Upper lobe of left lung (tissue), 6 donors: ENCODE measurements around the gene CD1E. TPM values are rescaled to one million over a fixed set of nuclear protein-coding genes. Genes with fewer than 3 reads are reported as not detected.
"Not testable (repeated sequence)": the region's sequence is repeated elsewhere in the genome, so short reads cannot be mapped to it uniquely, and the experiment has no call there.

Source experiments
- ATAC-seq, 2 donors: fragments of 200-7000 bp; cut with Tn5 transposase; one replicate each; pipeline ENCODE4 v1.9.1; 2022; ENCODE audit warnings: mild to moderate bottlenecking in 2 of 2, moderate library complexity in 2 of 2; ENCODE audit not compliant: low FRiP score in 2 of 2
- DNase-seq, 2 donors: peaks; one replicate each; pipeline ENCODE4 v3.0.0-alpha.2; 2019 to 2020
- H3K27ac ChIP-seq, 4 donors: fragments of 200-600 bp; sonication (generic); one replicate each; pipeline ENCODE4 v1.5.1; 2016 to 2019
- H3K27me3 ChIP-seq, 4 donors: fragments of 200-600 bp; sonication (generic); one replicate each; pipeline ENCODE4 v1.5.1; 2017 to 2019
- H3K36me3 ChIP-seq, 4 donors: fragments of 200-600 bp; sonication (generic); one replicate each; pipeline ENCODE4 v1.5.1; 2016 to 2019
- H3K4me1 ChIP-seq, 4 donors: fragments of 200-600 bp; sonication (generic); one replicate each; pipeline ENCODE4 v1.5.1; 2018 to 2019
- H3K4me3 ChIP-seq, 4 donors: fragments of 200-600 bp; sonication (generic); one replicate each; pipeline ENCODE4 v1.5.1; 2017 to 2019; ENCODE audit warnings: mild to moderate bottlenecking in 2 of 4, moderate library complexity in 1 of 4
- H3K9me3 ChIP-seq, 4 donors: fragments of 200-600 bp; sonication (generic); one replicate each; pipeline ENCODE4 v1.5.1; 2018 to 2019
- CTCF ChIP-seq, 6 experiments: fragments of 450-650 bp in 4 of 6; fragments of 200-600 bp in 2 of 6; sonication (generic) in 2 of 6; IDR thresholded peaks; one replicate each; pipeline ENCODE4 v1.5.1; 2016 to 2019; ENCODE audit warnings: antibody characterized with exemption in 6 of 6
- EP300 ChIP-seq, 4 donors: sonication (generic); formaldehyde crosslinking; IDR thresholded peaks; one replicate each; pipeline ENCODE4 v1.5.1; 2017; ENCODE audit warnings: antibody characterized with exemption in 4 of 4, control low read depth in 2 of 4
- POLR2A ChIP-seq, 4 donors: fragments of 450-650 bp; IDR thresholded peaks; one replicate each; pipeline ENCODE4 v1.5.1; 2016 to 2017; ENCODE audit warnings: antibody characterized with exemption in 4 of 4, mild to moderate bottlenecking in 2 of 4
- POLR2AphosphoS5 ChIP-seq, 2 donors: sonication (generic); formaldehyde crosslinking; IDR thresholded peaks; one replicate each; pipeline ENCODE4 v1.5.1; 2017; ENCODE audit warnings: antibody characterized with exemption in 2 of 2
- WGBS, 2 donors: methylation state at CpG; one replicate each; pipeline ENCODE4 v1.1.5; 2017 to 2018; 5-methylcytosine and 5-hydroxymethylcytosine counted together
- total RNA-seq, 6 donors: library from RNA; depleted of rRNA in 4 of 6; stranded (reverse); fragments of >200 nt in 4 of 6; gene quantifications; one replicate each; pipeline versions ENCODE4 v1.1.0 to v1.2.1, GENCODE V29; 2016 to 2021
- donor health status: DM: no; HTN: no; CAD: no; lungs with moderate emphysema.
- donor health status: DM: no; HTN: yes; CAD: no; lungs with severe emphysema.

Gene CD1E
- total RNA-seq, 6 donors from 2014 or later: 2.1 to 4.0 TPM; not detected in 4

DNA sequence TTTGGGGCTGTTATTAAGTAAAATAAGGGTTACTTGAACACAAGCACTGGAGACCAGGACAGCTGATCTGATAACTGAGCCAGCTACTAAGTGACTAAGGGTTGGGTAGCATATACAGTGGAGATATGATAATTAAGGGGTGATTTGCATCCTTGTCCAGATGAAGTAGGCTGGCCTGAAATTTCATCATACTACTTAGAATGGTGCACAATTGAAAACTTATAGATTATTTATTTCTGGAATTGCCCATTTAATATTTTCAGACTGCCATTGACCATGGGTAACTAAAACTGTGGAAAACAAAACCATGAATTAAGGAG lies 18.5 kb upstream of the CD1E start:
- no peak for TF ChIP-seq EP300 (IDR thresholded peaks at IDR 0.05)
- no peak for TF ChIP-seq POLR2AphosphoS5 (IDR thresholded peaks at IDR 0.05)
- no peak for TF ChIP-seq CTCF (IDR thresholded peaks at IDR 0.05)
- no peak for TF ChIP-seq POLR2A (IDR thresholded peaks at IDR 0.05)
- DNase-seq (no peak), ATAC-seq (no peak)
- Histone ChIP-seq H3K27ac (no peak overlapping the region), H3K27me3 (no peaks in the 10 kb centered on the region), H3K4me1 (no peaks in the 10 kb centered on the region), H3K9me3 (no peaks in the 10 kb centered on the region), H3K36me3 (no peaks in the 10 kb centered on the region), H3K4me3 (no peak overlapping the region)

DNA sequence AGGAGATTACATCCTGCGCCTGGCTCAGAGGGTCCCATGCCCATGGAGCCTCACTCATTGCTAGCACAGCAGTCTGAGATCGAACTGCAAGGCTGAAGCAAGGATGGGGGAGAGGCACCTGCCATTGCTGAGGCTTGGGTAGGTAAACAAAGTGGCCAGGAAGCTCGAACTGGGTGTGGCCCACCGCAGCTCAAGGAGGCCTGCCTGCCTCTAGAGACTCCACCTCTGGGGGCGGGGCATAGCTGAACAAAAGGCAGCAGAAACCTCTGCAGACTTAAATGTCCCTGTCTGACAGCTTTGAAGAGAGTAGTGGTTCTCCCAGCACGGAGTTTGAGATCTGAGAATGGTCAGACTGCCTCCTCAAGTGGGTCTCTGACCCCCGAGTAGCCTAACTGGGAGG lies 17.3 kb upstream of the CD1E start:
- not testable (repeated sequence) for ATAC-seq, H3K4me3 ChIP-seq
- WGBS, 2 donors: 65 to 70% methylated on average over 7 of the region's 7 CpGs

DNA sequence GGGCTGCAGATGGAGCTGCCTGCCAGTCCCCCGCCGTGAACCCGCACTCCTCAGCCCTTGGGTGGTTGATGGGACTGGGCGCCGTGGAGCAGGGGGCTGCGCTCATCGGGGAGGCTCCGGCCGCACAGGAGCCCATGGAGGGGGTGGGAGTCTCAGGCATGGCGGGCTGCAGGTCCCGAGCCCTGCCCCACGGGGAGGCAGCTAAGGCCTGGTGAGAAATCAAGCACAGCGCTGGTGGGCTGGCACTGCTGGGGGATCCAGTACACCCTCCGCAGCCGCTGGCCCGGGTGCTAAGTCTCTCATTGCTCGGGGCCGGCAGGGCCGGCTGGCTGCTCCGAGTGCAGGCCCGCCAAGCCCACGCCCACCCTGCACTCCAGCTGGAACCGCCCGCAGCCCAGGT lies 4.7 kb upstream of the CD1E start:
- not testable (repeated sequence) for ATAC-seq, H3K4me3 ChIP-seq, H3K27me3 ChIP-seq, H3K36me3 ChIP-seq, H3K9me3 ChIP-seq, H3K27ac ChIP-seq, H3K4me1 ChIP-seq
- WGBS, 2 donors: 97% methylated on average over 18 of the region's 24 CpGs; no CpG with 5 or more reads in 1 of the 2 donors
- peak in 1 of 2 donors; percentile 74 for DNase-seq

More for the DNA sequence above, 17.3 kb upstream of the CD1E start:
- peak in 1 of 2 donors; percentile 15 for DNase-seq
- not testable (repeated sequence) for H3K27ac ChIP-seq, H3K27me3 ChIP-seq, H3K36me3 ChIP-seq, H3K9me3 ChIP-seq, H3K4me1 ChIP-seq

DNA sequence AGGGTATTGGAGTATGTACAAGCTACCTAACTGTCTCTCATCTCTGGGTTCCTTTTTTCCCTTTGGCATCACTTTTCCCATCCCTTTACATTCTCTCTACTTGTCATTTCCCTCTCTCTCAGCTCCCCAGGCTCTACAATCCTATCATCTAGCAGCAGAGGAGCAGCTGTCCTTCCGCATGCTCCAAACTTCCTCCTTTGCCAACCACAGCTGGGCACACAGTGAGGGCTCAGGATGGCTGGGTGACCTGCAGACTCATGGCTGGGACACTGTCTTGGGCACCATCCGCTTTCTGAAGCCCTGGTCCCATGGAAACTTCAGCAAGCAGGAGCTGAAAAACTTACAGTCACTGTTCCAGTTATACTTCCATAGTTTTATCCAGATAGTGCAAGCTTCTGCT lies 561 bp downstream of the CD1E start:
- H3K36me3 ChIP-seq: no peaks in the 10 kb centered on the region
- no peak overlapping the region for H3K27ac ChIP-seq
- H3K9me3 ChIP-seq: no peaks in the 10 kb centered on the region
- H3K4me1 ChIP-seq: no peaks in the 10 kb centered on the region
- H3K4me3 ChIP-seq: no peak overlapping the region
- ATAC-seq (peak in 1 of 2 donors; percentile 59), DNase-seq (no peak)
- TF ChIP-seq EP300 (IDR thresholded peaks at IDR 0.05) (no peak), POLR2A (IDR thresholded peaks at IDR 0.05) (no peak), POLR2AphosphoS5 (IDR thresholded peaks at IDR 0.05) (no peak)
- 59 to 64% methylated on average over 2 of the region's 2 CpGs for WGBS, 2 donors
- H3K27me3 ChIP-seq: no peaks in the 10 kb centered on the region

GRCh38 chr1:158355773-158356285 lies 2.1 kb downstream of the CD1E start:
- Histone ChIP-seq H3K4me3 (no peak overlapping the region), H3K36me3 (no peaks in the 10 kb centered on the region), H3K27ac (no peak overlapping the region), H3K4me1 (no peaks in the 10 kb centered on the region), H3K27me3 (no peaks in the 10 kb centered on the region), H3K9me3 (no peaks in the 10 kb centered on the region)
- no peak for TF ChIP-seq POLR2A (IDR thresholded peaks at IDR 0.05)
- TF ChIP-seq CTCF (IDR thresholded peaks at IDR 0.05): no peak
- TF ChIP-seq POLR2AphosphoS5 (IDR thresholded peaks at IDR 0.05): no peak
- no peak for TF ChIP-seq EP300 (IDR thresholded peaks at IDR 0.05)
- ATAC-seq (no peak), DNase-seq (peak in 1 of 2 donors; percentile 37)
- WGBS, 2 donors: 85 to 89% methylated on average over 10 of the region's 10 CpGs

- no peaks in the 10 kb centered on the region for H3K4me1 ChIP-seq
- no peaks in the 10 kb centered on the region for H3K27me3 ChIP-seq
- TF ChIP-seq EP300 (IDR thresholded peaks at IDR 0.05) (no peak), CTCF (IDR thresholded peaks at IDR 0.05) (no peak)
- no peak overlapping the region for H3K27ac ChIP-seq
- no peaks in the 10 kb centered on the region for H3K36me3 ChIP-seq
- ATAC-seq (no peak), DNase-seq (no peak)
- no peaks in the 10 kb centered on the region for H3K9me3 ChIP-seq
- WGBS, 2 donors: 81 to 83% methylated on average over 3 of the region's 3 CpGs
- H3K4me3 ChIP-seq: no peak overlapping the region
Measured at GRCh38 chr1:158356616-158357015, 2.9 kb downstream of the CD1E start.
